Subcutaneous adipose tissue (tissue), 4 donors: ENCODE data around the gene FA2H. TPM values are rescaled to one million over a fixed set of nuclear protein-coding genes. Genes with fewer than 3 reads are reported as not detected.

Source experiments
- total RNA-seq, 4 donors: library from RNA; depleted of rRNA; stranded (reverse); fragments of >200 nt; gene quantifications; one replicate each; pipeline ENCODE4 v1.1.0, GENCODE V29; 2016
- TF ChIP-seq, protein P1 (sequence below): fragments of 450-650 bp; IDR thresholded peaks from one replicate; pipeline ENCODE4 v1.5.1; 2016; ENCODE audit warnings: low read depth, mild to moderate bottlenecking, control low read depth, antibody characterized with exemption, moderate library complexity

Gene FA2H
- total RNA-seq, 4 donors from 2014 or later, result not detected

DNA sequence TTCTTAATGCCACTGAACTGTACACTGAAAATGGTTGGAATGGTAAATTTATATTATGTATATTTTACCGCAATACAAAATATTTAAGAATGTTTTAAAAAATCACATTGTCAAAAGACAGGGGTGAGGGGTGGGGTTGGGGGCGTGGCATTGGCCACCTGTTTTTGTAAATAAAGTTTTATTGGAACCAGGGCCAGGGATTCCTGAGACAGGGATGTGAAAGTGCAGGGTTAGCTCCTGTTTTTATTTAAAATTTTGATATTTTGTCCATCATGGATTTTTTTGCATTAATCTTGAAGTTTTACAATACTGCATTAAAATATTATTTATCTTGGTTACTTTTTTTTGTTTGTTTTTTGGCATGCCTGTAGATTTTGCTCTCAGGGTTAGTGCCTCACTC, 2.3 kb upstream of the FA2H start:
- TF ChIP-seq, protein P1, sequence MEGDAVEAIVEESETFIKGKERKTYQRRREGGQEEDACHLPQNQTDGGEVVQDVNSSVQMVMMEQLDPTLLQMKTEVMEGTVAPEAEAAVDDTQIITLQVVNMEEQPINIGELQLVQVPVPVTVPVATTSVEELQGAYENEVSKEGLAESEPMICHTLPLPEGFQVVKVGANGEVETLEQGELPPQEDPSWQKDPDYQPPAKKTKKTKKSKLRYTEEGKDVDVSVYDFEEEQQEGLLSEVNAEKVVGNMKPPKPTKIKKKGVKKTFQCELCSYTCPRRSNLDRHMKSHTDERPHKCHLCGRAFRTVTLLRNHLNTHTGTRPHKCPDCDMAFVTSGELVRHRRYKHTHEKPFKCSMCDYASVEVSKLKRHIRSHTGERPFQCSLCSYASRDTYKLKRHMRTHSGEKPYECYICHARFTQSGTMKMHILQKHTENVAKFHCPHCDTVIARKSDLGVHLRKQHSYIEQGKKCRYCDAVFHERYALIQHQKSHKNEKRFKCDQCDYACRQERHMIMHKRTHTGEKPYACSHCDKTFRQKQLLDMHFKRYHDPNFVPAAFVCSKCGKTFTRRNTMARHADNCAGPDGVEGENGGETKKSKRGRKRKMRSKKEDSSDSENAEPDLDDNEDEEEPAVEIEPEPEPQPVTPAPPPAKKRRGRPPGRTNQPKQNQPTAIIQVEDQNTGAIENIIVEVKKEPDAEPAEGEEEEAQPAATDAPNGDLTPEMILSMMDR, result no peak

DNA sequence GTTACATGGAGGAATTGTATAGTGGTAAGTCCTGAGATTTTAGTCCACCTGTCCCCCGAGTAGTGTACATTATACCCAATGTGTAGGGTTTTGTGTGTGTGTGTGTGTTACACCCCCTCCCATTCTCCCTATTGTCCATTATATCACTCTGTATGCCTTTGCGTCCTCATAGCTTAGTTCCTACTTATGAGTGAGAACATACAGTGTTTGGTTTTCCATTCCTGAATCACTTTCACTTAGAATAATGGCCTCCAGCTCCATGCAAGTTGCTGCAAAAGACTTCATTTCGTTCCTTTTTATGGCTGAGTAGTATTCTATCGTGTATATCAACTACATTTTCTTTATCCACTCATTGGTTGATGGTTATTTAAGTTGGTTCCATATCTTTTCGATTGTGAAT, 635 bp upstream of the FA2H start:
- TF ChIP-seq, protein P1, result no peak

DNA sequence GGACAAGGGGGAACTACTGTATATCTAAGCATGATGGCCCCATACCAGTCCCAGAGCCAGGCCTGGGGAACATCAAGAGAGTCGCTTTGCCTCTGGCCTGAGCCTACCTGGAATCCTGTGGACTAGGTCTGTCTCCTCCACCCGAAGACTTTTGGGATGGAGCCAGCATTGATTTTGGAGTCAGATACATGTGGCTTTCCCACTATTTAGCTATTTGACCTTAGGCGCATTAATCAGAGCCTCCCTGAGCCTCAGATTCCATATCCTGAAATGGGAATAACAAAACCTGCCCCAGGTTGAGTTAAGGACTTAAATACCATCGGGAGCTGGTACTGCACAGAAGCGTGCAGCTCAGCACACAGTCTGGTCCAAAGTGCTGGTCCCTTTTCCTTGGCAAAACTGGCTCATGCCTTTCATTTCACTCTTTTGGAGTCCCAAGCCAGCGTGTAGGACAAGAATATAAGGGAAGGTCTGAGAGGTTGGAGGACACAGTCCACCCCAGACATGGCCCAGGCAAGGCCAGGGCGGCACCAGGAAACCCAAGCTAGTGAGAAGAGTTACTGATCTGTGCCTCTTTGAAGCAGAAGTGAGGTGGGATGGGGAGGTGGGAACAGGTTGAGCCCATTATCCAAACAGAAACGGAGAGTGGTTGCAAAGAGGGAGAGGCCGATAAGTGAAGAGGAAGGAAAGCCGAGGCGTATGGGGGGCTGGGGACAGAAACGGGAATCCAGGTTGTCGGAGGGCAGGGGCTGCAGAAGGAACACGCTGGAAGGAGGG, 986 bp downstream of the FA2H start:
- TF ChIP-seq, protein P1, result no peak

DNA sequence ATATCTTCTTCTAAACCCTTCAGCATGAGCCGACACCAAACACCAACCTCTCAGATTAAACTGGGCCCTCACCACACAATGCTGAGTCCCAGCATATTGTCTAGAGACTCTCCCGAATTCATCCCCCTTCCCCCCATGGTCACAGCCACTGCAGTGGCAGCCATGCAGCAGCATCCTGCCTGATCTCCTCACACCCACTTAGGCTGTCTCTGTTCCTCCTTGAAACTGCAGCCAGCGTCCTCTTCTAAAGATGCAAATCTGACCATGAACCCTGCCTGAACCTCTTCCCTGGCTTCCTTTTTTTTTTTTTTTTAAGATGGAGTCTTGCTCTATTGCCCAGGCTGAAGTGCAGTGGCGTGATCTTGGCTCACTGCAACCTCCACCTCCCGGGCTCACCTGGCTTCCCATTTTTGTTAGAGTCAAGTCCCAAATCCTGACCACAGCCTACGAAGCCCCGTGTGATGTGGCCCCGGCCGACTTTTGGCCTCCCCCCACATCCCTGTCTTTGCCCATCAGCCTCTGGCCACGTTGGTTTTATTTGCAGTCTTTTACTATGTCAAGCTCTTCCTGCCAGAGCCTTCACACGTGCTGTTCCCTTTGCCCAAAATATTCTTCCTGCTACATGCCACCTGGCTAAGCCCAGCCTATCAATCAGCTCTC, 2.8 kb downstream of the FA2H start:
- TF ChIP-seq, protein P1, result no peak

DNA sequence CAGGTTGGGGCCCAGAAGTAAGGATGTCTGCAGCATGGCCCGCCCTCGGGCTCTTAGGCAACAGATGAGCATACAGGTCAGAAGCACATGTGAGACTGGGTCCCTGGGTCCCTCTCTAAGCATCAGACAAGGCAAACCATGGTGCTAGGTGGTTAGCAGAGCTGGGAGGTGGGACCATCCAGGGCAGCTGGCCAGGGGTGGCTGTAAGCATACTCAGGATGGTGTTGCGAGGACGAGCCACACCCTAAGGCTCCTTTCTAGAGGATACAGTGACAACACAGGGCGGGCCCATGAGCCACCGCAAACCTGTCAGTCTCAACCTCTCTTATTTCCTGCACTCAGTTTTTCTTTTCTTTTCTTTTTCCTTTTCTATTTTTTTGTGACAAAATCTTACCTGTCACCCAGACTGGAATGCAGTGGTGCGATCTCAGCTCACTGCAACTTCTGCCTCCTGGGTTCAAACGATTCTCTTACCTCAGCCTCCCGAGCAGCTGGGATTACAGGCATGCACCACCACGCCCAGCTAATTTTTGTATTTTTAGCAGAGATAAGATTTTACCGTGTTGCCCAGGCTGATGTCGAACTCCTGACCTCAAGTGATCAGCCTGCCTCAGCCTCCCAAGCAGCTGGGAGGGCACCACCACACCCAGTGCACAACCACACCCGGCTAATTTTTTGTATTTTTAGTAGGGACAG, 3.6 kb downstream of the FA2H start:
- TF ChIP-seq, protein P1, result no peak

DNA sequence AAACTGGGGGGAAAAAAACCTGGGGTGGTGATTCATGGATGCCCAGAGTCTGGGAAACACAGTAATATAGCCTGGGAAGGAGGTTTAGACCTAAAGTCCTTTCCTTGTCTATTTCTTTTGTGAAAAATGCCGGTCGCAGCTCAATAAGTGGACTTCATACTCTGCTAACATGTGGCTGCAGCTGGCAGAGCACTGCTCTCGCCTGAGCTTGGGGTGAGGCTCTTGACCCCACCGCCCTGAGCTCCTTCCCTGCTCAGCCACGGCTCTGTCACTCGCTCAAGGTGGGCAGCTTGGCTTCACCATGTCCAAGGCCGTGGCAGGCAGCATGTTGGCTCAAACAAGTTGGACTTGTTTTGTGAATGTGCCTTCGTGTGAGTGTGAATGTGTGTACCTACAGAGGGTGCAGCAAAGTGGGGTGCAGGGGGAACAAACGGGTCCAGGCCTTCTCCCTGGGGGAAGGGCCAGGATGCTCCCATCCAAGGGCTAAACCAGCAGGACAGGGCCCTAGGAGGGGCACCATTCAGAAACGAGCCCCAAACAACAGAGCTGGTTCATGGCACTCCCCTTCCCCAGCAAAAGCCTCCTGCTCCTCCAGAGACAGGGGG, 4.9 kb downstream of the FA2H start:
- TF ChIP-seq, protein P1, result no peak

DNA sequence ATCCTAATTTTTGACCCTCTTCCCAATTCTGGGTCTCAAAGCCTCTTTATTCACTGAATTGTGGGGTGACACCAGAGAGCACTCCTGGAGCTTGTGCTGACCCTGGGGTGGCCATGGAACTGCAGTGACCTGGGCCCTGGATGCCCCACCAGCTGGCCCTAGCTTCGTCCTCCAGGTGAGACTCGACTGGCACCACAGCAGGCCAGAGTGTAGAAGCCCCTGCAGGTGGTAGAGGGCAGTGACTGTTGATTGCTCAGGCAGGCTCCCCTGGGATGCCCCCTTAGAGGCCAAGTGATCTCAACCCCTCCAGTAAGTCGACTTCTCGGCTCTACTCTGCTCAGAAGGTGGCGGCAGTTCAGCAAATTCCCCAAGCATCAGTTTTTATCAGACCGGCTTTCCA, 6.4 kb downstream of the FA2H start:
- TF ChIP-seq, protein P1, result no peak
